Omental fat pad (tissue), 4 donors: Measurements from ENCODE around the gene PRM1. TPM values are rescaled to one million over a fixed set of nuclear protein-coding genes. Genes with fewer than 3 reads are reported as not detected.

Source experiments
- ATAC-seq: fragments of 150-250 bp; one replicate; pipeline ENCODE4 v1.9.1; 2016; ENCODE audit warnings: mild to moderate bottlenecking, moderate library complexity; ENCODE audit not compliant: low FRiP score
- DNase-seq: peaks from one replicate; pipeline ENCODE4 v3.0.0-alpha.2; 2019; ENCODE audit warnings: low spot score
- CTCF ChIP-seq, 3 donors: fragments of 450-650 bp; IDR thresholded peaks; one replicate each; pipeline ENCODE4 v1.5.1; 2016 to 2017; ENCODE audit warnings: antibody characterized with exemption in 3 of 3, mild to moderate bottlenecking in 3 of 3, moderate library complexity in 2 of 3
- total RNA-seq, 4 donors: library from RNA; depleted of rRNA; stranded (reverse); fragments of >200 nt; gene quantifications; one replicate each; pipeline ENCODE4 v1.1.0, GENCODE V29; 2016

PRM1 gene
- total RNA-seq, 4 donors from 2014 or later, result not detected

GRCh38 chr16:11320170-11320569 lies 39.0 kb upstream of the PRM1 start:
- no peak for TF ChIP-seq CTCF (IDR thresholded peaks at IDR 0.05)
- no peak for ATAC-seq
- DNase-seq, result no peak

DNA sequence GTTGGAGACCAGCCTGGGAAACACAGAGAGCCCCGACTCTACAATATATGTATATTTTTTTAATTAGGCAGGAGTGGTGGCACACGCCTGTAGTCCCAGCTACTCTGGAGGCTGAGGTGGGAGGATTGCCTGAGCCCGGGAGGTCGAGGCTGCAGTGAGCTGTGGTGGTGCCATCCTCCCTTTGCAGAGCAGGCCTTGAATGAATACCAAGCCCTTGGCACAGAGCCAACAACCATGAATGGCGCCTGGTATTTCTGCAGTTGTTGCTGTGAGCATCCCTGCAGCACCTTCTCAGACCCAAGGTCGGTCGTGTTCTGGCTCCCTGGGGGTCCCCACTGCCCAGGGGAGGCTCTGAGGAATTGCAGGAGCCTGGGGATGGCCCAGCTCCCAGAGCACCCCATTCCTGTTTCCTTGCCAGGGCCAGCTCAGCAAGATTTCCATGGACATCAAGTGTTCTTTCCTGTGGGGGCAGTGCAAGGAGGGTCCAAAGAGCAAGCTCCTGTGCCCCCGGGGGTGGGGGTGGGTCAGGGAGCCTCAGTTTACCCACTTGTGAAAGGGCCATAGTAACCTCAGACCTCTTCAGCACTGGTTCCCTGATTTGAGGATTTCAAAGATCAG lies 38.5 kb upstream of the PRM1 start:
- no peak for TF ChIP-seq CTCF (IDR thresholded peaks at IDR 0.05)
- no peak for ATAC-seq

GRCh38 chr16:11318817-11319216 lies 37.7 kb upstream of the PRM1 start:
- ATAC-seq, result no peak

More for the DNA sequence above, 38.5 kb upstream of the PRM1 start:
- DNase-seq, result no peak

DNA sequence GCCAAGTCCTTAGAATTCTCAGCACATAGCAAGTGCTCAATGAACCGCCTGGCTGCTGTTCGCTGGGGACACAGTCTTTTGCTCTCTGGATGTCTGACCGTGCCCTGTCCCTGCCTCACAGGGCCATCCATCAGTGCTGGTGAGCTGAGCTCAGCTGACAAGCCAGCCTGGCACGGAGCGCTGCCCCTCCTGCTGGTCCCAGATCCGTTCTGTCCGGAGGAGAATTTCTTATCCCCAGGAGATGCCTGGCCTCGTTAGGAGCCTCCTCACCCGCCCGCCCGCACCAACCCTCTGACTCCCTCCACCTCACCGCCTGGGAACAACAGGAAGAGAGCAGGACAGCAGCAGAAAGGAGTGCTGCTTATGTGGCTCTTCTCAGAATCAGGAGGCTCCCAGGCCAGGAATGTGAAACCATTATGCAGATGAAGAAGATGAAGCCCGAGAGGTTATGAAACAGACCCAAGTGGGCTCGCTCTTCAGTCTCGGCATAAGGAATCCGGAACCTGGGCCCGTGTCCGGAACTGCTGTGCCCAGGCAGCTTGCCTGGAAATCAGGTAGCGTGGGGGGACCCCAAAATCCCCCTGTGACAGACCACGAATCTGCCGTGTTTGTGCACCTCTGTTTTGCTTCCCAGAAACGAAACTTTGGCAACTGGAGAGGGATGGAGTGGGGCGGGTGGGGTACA lies 35.3 kb upstream of the PRM1 start:
- ATAC-seq (no peak), DNase-seq (no peak)
- no peak for TF ChIP-seq CTCF (IDR thresholded peaks at IDR 0.05)

More at GRCh38 chr16:11318817-11319216, 37.7 kb upstream of the PRM1 start:
- TF ChIP-seq CTCF (IDR thresholded peaks at IDR 0.05), result no peak
- DNase-seq, result no peak

DNA sequence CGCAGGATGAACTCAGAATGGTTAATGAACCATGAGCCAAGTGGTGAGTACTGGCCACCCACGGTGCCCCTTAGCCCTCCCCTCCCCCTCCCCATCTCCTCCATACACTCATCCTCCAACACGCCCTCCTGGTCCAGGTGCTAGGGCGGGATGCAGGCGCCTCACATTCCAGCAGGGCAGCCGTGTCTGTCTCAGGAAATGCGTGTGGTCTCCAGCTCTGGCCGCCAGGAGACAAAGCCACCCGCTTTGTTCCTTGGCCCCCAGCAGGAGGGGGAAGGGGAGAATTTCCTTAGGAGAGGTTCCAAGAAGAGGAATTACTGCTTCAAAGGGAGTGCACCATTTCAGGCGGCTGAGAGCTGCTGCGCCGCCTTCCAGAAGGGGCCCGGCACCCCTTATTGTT lies 34.4 kb upstream of the PRM1 start:
- no peak for DNase-seq
- TF ChIP-seq CTCF (IDR thresholded peaks at IDR 0.05), result no peak
- ATAC-seq, result no peak

- DNase-seq (no peak), ATAC-seq (no peak)
- TF ChIP-seq CTCF (IDR thresholded peaks at IDR 0.05), result no peak
Measured at GRCh38 chr16:11314309-11314894, 33.3 kb upstream of the PRM1 start.
